Esophagus muscularis mucosa (tissue), 4 donors: Measurements from ENCODE around the gene TMEM63B.

Experiments used
- CTCF ChIP-seq, 3 experiments: fragments of 200-600 bp in 2 of 3; fragments of 450-650 bp in 1 of 3; sonication (generic) in 2 of 3; IDR thresholded peaks; one replicate each; pipeline ENCODE4 v1.5.1; 2017 to 2019; ENCODE audit warnings: antibody characterized with exemption in 3 of 3, mild to moderate bottlenecking in 2 of 3, moderate library complexity in 1 of 3
- EP300 ChIP-seq: sonication (generic); formaldehyde crosslinking; IDR thresholded peaks from one replicate; pipeline ENCODE4 v1.6.1; 2017; ENCODE audit warnings: antibody characterized with exemption
- POLR2A ChIP-seq: fragments of 450-650 bp; IDR thresholded peaks from one replicate; pipeline ENCODE4 v1.6.1; 2017; ENCODE audit warnings: antibody characterized with exemption, moderate library complexity, mild to moderate bottlenecking, low read depth

GRCh38 chr6:44157152-44157521 lies 29.8 kb downstream of the TMEM63B start:
- TF ChIP-seq CTCF (IDR thresholded peaks at IDR 0.05) (no peak), POLR2A (no peak), EP300 (no peak)
